ENCODE measurements around the gene SHQ1. TPM values are rescaled to one million over a fixed set of nuclear protein-coding genes. Genes with fewer than 3 reads are reported as not detected.

Gene SHQ1
- total RNA-seq, 1 donor, result 30.2 TPM

- H3K4me3 ChIP-seq (ENCODE audit: low read depth, low read length), result peak overlapping the region; percentile 20
- DNase-seq (ENCODE audit: low read depth), result peak; percentile 100
- TF ChIP-seq CTCF (IDR thresholded peaks at IDR 0.05; ENCODE audit: insufficient read depth, low read depth, low read length), result no peak
These were observed 43.0 kb upstream of the SHQ1 start for GRCh38 chr3:72891053-72891855.

DNA sequence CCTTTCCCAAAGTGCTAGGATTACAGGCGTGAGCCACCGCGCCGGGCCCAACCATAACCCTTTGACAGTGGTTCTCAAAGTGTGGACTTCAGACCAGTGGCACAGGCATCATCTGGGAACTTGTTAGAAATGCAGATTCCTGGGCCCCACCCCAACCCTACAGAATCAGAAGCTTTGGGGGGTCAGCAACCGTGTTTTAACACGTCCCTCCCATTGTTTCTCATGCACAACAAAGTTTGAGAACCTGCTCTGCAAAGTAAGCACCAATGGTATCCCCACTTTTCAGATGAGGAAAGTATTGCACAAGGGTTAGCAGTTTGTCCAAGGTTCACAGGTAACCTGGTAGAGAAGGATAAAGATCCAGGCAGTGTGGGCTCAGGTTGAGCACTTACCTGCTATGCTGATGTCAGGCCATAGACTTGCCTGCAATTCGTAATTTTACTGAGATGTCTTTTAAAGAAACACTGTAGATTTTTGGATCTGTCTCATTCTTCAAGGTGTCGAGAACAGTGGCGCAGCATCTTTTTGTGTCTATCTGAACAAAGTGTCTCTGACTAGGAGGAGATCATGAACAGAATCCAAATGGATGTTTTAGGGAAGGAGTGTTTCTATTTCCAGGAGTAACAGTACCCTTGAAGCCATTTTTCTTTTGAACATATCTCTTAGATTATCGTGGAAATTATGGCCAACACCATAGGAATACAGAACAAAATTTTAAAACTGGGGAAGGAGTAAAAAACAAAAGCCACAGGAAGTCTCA is 42.1 kb upstream of the SHQ1 start:
- H3K4me3 ChIP-seq (ENCODE audit: low read depth, low read length), result peak overlapping the region; percentile 76
- TF ChIP-seq CTCF (IDR thresholded peaks at IDR 0.05; ENCODE audit: insufficient read depth, low read depth, low read length), result no peak
- no peak for DNase-seq (ENCODE audit: low read depth)

- TF ChIP-seq CTCF (IDR thresholded peaks at IDR 0.05; ENCODE audit: insufficient read depth, low read depth, low read length), result no peak
- peak overlapping the region; percentile 76 for H3K4me3 ChIP-seq (ENCODE audit: low read depth, low read length)
- DNase-seq (ENCODE audit: low read depth), result no peak
These were observed 41.3 kb upstream of the SHQ1 start for GRCh38 chr3:72889310-72890165.

DNA sequence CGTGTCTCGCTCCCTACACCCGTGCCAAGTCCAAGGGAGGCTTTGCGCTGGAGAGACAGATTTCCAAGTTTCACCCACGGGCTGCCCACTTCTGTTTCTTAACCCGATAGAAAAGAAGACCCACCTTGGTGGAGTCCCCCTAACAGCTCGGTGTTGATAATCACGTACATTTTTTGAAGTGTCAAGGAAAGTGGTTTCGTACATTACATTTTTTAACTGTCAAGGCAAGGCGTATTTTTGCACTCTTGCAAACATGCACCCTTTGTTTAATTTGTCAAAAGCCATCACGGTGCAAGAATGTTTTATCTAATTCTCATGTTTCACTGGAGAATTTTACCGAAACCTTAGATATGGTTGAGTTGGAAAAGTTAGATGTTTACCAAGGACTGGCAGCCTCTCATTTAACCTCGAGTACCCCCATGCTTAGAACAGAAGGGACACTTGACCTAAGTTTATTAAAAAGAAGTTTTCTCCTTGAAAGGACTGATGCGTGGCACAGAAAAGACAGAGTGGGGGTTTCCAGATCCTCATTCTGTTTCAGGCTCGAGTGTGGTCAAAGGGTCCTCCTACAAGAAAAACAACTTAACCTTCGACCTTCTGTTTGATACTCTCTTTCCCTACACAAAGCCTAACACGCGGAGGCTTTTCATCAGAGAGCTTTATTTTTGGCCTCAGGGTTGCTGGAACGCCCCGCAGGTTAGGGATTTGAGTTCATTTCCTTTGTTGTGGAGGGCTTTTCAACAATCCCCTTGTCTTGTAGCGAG is 40.5 kb upstream of the SHQ1 start:
- peak overlapping the region; percentile 76 for H3K4me3 ChIP-seq (ENCODE audit: low read depth, low read length)
- TF ChIP-seq CTCF (IDR thresholded peaks at IDR 0.05; ENCODE audit: insufficient read depth, low read depth, low read length), result no peak
- peak; percentile 50 for DNase-seq (ENCODE audit: low read depth)

DNA sequence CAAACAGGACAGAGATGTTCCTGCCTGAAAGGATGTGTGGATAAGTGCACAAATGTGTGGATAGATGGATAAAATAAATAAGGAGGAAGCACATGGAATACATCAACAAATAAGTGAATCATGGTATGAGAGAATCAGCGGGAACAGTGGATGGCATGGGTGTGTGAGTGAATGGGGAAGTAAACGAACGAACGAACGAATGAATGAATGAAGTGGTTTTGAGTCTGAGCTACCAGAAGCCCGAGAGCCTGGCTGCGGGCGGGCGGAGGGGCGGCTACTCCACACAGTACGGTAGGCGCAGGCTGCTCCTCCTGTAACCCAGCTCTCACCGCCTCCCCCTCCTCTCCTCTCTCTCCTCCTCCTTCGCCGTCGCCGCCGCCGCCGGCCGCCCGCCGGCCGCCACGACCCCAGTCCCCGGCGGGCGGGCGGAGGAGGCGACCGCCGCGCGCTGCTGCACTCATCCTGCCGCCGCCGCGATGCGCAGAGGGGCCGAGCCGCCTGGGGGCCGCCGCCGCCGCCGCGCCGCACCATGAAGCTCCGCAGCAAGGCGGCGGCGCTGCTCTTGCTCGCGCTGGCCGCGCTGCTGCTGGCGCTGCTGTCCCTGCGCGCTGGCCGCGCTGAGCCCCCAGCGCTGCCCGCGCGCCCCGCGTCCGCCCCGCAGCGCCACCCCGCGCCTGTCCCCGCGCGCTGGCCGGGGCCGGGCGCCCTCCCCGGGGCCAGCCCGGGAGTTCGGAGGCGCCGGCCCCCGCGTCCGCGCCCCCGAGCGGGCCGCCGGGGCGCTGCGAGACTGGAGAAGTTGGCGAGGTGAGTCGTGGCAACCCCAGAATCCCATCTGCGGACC is 39.7 kb upstream of the SHQ1 start, which contains the start of gene GXYLT2:
GXYLT2 (plus strand) TSS at position 342 of the 841 bp plus-strand sequence; CDS start at position 530, 188 bp downstream.
- peak; percentile 11 for TF ChIP-seq CTCF (IDR thresholded peaks at IDR 0.05; ENCODE audit: insufficient read depth, low read depth, low read length)
- peak within 1 kb of the TSS; percentile 76 for H3K4me3 ChIP-seq (ENCODE audit: low read depth, low read length)
- DNase-seq (ENCODE audit: low read depth), result peak; percentile 75
